SW480 (cell line): ENCODE measurements around the gene TPCN2.

Experiments
- DNase-seq: peaks from one replicate; pipeline ENCODE4 v3.0.0-alpha.2; 2016; ENCODE audit warnings: low spot score

Gene TPCN2

DNA sequence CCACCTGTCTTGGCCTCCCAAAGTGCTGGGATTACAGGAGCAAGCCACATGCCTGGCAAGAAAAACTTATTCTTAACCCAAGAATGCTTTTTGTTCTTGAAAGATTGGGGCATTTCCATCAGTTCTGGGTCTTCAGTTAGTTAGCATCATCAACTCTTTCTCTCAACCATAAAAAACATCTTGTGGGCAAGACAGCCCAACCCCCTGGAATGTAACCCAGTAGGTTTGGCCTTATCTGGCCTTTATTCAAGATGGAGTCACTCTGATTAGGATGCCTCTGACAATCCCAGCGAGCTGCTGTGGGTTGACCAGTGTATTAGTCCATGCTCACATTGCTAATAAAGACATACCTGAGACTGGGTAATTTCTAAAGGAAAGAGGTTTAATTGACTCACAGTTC, 9.2 kb upstream of the TPCN2 start:
- DNase-seq = no peak

DNA sequence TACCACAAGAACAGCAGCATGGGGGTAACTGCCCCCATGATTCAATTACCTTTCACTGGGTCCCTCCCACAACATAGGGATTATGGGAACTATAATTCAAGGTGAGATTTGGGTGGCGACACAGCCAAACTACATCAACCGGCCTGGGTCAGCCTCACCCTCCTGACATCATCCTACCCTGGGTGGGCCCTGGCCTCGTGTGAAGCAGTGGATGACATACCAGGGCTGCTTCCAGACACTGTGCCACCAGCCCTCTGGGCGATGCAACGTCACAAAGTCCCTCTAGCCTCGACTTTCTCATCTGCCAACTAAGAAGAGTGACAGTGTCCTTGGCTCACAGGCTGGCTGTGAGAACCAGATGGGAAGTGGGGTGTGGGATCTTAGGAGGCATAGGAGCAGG, 8.7 kb upstream of the TPCN2 start:
- no peak for DNase-seq

DNA sequence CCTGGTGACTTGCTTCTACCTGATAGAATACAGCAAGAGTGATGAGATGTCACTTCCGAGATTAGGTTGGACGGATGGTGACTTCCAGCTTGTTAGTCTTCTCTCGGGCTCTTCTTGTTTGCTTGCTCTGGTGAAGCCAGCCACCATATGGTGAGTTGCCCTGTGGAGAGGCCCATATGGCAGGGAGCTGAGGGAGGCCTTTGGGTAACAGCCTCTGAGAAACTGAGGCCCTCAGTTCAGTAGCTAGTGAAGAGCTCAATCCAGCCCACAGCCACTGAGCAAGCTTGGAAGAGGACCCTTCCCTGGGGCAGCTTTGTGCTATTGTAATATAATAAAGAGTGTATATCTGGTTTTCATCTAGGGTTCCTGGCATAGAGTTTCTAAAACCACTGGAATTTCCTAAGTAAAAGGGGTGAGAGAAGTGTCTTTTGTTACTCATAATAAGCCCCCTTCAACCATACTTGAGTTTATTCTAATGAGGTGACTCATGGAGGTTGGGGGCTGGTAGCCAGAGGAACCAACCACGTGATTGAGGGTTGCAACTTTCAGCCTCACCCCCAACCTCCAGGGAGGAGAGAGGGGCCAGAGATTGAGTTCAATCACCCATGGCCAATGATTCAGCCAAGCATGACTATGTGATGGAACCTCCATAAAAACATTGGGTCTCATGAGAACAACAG, 8.0 kb upstream of the TPCN2 start:
- DNase-seq = no peak

DNA sequence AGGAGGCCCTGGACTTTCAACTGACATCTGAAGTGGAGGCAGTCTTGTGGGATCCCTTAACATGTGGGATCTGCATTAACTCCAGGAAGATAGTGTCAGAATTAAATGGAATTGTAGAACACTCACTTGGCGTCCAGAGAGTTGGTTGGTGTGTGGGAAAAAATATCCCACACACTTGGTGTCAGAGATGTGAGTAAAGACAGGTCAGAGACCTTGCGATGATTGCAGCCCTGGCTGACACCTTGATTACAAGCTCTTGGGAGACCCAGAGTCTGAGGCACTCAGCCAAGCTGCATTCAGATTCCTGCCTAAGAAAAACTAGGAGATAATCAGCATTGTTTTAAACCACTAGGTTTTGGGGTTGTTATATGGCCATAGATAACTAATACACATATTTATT, 7.2 kb upstream of the TPCN2 start:
- no peak for DNase-seq

DNA sequence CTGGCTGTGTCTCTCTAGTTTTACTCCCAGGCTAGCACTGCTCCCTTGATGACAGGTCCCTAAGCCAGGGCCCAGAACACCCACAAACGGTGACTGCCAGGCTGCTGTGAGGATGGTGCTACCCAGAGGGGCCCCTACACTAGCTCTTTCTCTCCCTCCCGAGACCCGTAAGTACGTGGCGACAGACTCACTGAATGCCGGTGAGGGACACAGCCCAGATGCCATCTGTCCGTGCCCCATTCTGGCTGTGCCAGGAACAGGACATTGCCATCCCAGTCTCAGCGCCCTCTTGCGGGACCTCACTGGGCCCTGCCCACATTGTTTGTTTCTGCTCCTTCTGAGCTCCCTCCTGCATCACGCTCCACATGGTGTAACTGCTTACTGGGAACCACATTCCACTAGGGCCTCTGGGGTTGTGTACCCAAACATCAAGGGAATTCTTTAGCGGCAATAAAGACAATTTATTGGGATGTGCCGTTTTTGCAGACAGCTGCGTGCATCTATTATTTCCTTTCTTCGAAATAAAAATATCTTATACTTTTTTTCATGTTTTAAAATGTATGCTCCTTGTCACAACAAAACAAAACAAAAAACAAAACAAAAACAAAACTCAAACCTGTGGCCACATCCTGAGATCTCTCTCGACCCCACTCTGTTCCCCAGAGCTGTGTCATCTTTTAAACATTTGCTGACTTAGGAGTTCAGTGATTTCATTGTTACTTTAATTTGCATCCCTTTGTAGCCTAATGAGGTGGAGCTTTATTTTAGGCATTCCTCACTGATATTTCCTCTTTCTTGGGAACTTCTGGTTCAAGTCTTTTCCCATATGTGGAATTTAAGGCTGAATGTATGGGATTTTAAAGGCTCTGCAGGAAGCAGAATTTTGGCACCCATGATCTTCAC, 4.4 kb upstream of the TPCN2 start:
- DNase-seq = peak; percentile 96

DNA sequence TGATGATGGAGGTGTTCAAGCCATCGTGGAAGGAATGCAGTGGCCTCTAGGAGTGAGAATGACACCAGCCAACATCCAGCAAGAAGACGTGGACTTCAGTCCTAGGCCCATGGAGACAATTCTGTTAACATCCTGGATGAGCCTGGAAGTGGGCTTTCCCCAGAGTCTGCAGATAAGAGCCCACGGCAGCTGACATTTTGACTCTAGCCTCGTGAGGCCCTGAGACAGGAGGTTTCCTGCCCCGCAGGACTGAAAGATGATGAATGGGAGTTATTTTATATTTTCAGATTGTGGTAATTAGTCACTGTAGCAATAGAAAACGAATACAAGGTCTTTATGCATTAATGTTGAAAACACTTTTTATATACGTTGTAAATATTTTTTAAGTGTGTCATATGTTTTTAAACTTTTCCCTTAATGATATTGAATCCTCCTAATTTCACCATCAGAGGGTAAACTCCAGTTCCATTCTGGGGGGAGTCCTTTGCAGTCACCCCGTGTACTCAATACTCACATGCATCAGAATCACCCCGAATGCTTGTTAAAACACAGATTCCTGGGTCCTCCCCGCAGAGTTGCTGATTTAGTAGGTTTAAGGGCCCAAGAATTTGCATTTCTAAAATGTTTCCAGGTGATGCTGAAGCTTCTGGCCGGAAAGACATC, 570 bp upstream of the TPCN2 start:
- DNase-seq = no peak

DNA sequence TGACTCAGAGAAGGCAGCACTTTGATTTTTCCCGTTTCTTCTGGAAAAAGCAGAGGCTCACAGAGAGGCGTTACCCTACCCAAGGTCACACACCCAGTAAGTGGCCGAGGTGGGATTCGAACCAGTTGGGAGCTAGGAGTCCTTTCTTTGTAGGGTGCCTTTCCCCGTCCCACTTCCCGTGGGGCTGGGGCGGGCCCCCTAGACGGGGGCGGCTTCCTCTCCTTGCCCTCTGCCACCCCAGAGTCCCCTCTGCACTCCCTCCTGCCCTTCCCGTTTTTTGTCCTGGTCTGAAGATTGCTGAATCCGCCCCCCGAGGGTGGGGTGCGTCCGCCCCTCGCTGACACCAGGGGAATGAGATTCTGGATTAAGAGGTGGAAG, 747 bp downstream of the TPCN2 start:
- DNase-seq = no peak

DNA sequence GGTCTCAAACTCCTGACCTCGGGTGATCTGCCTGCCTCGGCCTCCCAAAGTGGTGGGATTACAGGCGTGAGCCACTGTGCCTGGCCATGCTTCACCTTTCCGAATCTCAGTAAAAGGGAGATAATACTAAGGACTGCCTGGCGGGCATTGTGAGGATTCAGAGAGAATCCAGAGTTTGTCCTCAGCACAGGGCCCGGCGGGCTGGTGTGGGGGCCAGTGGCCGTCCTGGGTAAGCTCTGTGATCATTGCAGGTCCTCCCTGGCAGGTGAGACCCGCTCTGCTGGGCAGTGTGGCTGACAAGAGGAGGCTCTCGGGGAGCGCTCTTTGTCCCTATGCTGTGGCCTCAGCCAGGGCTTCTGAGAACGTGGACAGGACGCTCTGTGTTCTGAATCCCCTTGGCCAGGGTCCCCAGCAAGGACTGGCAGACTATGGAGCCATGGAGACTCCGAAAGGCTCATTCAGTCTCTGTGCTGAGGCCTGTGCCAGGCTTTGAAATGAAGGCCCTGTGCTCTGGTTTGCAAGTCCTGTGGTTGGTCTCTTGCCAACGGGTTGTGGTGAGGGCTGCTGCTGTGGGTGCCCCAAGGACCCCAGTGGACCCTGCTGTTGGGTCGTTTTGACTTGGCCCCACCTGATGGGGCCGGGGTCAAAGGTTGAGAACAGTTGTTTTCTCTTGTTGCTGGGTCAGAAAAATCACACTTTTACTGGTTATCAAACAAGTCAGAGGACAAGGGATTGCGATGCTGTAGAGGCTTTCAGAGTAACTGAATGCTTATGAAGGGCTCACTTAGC, 2.1 kb downstream of the TPCN2 start:
- DNase-seq = no peak

DNA sequence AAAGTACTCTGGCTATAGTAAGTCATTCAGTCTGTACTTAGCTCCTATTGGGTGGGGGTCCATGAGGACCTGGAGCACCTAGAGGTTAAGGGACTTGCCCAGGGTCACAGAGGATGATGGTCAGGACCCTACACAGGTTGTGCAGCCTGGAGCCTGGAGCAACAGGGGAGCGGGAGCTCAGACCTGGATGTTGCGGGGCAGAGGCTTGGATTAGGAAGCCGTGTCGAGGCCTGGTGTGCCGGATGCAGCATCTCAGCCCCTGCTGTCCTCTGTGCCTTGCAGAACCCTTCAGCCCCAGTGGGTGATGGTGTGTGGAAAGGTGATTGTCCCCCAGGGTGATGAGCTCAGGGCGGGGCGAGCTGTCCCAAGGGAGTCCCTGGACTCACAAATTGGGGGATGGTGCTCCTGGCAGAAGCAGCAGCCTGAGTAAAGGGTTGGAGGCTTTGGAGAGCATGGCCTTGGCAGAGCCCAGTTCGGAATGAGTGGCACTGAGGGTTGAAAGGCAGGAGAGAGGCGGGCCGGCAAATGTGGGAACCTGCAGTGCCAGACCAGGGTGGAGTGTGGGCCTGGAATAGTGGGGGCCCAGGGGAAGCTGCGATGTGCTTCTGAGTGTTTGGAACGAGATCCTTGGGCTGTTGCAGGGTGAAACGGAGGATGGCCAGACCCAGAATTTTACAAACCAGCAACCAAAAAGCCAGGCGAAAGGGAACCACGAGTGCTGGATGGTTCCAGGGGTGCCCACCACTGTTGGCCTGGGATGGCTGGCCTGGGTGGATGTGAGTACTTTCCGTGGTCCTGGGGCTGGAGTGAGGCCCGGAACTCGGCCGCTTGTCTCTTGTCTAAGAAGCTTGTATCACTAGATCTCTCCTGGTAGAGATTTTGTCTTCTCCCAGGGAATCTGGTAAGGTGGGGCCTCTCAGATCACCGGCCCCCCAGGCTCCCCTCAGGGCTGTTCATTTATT, 2.9 kb downstream of the TPCN2 start:
- DNase-seq = no peak

DNA sequence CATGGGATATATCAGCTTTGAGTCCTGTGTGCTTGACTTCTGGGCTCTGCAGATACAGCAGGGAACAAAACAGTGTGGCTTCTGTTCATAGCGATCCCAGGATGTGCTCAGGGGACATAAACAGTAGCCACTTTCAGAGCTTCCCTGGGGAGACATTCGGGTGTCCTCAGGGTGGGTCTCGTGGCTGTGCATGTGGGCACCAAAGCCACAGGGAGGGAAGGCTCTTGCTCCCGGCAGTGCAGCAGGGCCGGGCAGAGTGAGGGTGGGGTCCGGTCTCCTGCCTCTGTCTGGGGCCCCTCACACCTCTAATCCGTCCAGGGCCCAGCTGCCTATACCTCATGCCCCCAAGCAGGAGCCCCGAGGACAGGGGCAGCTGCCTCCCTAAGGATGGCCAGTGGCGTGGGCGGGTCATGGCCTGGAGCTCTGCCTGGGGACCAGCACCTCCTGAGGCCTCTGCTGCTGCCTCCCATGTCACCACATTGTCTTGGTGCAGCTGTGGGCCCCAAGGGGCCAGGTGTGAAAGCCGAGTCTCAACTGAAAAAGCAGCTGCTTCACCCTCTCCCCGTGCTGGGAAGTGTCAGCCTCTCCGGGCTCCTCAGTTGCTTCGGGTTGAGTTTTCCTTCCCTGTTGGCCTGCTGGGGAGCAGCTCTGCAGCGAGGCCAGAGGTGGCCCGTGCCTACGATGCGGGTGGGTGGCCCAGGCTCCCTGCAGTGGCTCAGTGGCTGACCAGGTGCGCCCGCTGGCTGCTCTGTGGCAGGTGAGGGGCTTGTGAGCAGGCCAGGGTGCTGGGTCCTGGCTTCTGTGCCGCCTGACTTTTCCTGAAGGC, 3.8 kb downstream of the TPCN2 start:
- no peak for DNase-seq

DNA sequence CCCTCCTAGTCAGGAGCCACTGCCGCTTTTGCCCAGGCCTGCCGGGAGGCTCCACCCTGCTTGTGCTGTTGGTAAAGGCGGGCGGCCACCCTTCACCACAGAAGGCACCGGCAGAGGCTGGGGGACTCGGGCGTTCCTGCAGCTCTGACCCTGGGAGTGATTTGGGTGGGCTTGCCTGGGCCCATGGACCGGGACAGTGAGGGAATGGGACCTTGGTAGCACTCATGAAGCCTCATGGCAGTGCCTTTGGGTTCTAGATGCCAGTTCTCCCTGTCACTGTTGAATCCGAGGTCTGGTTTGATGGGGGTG, 4.4 kb downstream of the TPCN2 start:
- no peak for DNase-seq

DNA sequence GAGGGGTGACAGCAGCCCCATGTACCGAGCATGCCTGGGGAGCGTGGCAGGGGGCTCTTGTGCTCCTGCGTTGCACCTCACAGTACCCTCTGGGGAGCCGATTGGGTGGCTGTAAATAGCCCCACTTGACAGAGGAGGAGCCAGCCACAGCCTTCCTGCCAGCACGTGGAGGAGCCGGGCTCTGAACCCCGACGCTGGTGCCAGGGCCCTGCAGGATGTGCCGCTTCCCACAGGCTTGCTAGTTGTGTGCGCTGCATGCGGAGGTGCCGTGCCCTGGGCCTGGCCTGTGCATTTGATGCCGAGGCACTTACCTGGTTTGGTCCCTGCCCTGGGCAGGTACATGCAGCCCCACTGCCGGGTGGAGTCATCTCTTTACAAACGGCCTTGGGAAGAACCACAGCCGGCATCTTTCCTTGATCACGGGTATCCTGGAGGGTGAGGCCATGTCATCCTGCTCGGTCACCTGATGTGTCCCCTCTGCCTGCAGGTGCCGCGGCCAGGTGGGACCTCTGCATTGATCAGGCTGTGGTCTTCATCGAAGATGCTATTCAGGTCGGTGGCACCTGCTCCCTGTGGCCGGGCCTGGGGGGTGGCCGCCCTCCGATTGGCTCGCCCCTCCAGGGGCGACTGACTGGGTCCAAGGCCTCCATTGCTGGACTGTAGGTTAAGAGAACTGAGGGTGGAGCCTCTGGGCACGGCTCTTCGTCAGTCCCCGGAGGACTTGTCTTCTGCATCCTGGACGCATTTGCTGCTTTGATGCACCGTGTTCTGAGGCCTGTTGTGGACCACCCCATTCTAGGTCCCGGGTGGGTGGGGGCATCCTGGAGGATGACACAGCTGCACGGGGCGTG, 5.0 kb downstream of the TPCN2 start:
- DNase-seq = no peak

DNA sequence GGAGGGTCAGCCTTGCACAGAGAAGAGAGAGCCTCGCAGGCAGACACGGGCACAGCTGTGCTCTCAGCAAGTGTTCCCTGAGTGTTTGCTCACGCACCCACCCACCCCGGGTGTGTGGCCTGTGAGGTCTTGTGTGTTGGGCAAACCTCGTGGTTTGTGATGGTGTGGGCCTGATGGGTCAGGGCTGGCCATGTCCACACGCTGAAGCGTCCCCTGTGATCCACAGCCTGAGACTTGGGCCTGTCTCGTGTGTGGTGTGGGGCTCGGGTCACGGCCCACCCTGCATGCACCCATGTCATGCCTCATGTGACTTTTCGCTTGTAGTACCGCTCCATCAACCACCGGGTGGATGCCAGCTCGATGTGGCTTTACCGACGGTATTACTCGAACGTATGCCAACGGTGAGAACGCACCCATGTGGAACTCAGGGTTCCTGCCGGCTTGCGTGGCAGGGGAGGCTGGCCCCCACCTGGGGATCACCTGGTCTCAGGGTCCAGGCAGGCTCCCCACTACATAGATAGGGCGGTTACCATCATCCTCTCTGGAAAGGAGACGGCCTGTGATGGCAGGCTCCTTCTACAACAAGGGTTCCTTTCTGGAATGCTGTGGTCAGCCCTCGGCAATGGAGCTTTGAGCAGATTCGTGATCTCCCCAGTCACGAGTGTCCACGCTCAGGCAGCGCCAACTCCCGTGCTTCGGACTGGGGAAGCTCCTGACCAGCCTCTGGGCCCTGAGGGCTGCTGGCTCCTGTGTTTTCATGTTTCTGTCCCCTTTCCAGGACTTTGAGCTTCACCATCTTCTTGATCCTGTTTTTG, 5.9 kb downstream of the TPCN2 start:
- no peak for DNase-seq

DNA sequence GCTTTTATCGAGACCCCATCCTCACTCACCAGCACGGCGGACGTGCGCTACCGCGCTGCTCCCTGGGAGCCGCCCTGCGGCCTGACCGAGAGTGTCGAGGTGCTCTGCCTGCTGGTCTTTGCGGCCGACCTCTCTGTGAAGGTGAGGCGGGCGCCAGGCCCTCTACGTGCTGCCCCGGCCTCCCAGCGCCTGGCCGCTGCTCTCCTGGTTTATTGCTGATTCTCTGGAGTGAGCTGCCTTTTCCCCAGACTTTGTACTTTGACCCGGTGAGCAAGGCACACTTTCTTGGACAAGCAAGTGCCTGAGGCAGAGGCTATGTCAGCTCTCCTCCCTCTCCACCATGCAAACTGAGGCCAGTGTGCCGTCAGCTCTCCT, 6.5 kb downstream of the TPCN2 start:
- DNase-seq = no peak

DNA sequence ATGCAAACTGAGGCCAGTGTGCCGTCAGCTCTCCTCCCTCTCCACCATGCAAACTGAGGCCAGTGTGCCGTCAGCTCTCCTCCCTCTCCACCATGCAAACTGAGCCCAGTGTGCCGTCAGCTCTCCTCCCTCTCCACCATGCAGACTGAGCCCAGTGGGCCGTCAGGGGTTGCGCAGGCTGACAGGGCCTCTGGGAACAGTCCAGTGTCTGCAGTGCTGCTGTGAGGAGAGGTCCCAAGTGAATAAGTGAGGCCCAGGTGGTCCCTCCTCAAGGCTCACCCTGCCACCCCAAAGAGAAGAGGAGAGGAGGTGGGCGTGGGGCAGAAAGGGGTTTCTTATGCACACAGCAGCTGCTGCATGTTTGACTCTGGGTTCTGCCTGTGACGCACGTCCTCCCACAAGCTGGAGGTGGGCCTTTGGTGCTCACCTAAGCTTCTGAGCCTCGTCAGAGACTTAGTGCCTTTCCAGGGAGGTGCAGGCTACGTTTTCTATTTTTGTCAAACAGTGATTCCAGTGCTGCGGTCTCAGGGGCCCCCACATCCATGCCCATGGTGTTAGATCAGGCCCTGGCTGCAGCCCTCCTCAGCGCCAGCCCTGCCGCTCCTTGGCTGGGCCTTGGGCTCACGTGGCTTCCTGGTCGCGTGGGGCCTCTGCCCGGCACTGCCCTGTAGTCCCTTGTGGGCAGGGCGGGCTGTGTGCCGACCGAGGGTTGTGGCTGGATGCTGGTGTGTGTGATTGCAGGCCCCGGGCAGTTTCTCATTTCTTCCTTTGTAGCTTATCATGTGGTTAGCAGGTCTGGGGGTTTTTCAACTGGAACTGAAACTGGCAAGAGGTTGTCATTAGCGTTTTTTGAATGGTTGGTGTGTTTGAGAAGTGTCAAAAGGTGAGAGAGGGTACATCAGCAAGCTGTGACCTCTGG, 7.1 kb downstream of the TPCN2 start:
- DNase-seq = no peak

DNA sequence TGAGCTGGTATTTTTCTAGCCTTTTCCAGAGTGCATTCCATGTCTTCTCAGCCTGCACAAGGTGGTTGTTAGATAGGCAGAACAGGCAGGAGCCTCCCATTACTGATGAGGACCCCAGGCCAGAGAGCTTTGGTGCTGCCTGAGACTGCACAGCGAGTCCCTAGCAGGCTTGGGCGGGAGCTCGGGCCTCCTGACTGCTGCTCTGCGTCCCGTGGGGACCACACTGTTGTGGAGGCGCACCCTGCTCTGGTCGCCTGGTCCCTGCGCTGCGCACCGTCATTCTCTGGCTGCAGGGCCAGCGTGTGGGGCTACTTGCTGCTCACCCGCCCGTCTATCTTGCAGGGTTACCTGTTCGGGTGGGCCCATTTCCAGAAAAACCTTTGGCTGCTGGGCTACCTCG, 8.5 kb downstream of the TPCN2 start:
- no peak for DNase-seq

DNA sequence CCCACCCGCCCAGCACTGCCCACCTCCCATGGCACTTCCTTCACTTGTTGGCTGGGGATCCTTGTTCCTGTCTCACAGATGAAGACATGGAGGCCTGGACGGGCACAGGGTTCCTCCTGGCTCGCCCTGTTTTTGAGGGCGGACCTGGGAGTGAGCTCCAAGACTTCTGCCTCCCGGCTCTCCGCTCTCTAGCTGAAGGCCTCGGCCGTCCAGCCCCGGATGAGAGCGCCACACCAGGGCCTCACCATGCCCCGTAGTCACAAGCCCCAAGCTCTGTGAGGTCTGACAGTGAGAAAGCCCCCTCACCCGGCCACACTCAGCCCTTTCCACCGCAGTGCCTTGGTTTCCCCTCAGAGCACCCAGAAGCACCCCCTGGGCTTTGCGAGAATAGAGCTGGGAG, 9.1 kb downstream of the TPCN2 start:
- DNase-seq = no peak
